Stomach smooth muscle (tissue), 2 donors: Measurements from ENCODE around the gene GPC3.
"Not testable (repeated sequence)": the region's sequence is repeated elsewhere in the genome, so short reads cannot be mapped to it uniquely, and the experiment has no call there.

Source experiments
- H3K27ac ChIP-seq: one replicate; pipeline ENCODE4 v1.7.0; 2013; ENCODE audit warnings: mild to moderate bottlenecking, low read length, inconsistent platforms
- H3K27me3 ChIP-seq, 2 donors: one replicate each; pipeline ENCODE4 v1.7.0; 2013; ENCODE audit warnings: low read length in 2 of 2; ENCODE audit not compliant: insufficient read depth in 2 of 2, control insufficient read depth in 1 of 2
- H3K36me3 ChIP-seq, 2 donors: one replicate each; pipeline ENCODE4 v1.7.0; 2013; ENCODE audit warnings: low read length in 2 of 2; ENCODE audit not compliant: control insufficient read depth in 2 of 2, insufficient read depth in 2 of 2
- H3K4me1 ChIP-seq: one replicate; pipeline ENCODE4 v1.7.0; 2013; ENCODE audit warnings: low read length; ENCODE audit not compliant: control insufficient read depth, insufficient read depth
- H3K4me3 ChIP-seq, 2 donors: one replicate each; pipeline ENCODE4 v1.7.0; 2013; ENCODE audit warnings: low read length in 2 of 2
- H3K9ac ChIP-seq, 2 donors: one replicate each; pipeline ENCODE4 v1.7.0; 2013; ENCODE audit warnings: low read length in 2 of 2, mild to moderate bottlenecking in 1 of 2
- H3K9me3 ChIP-seq, 2 donors: one replicate each; pipeline ENCODE4 v1.7.0; 2013; ENCODE audit warnings: low read length in 2 of 2; ENCODE audit not compliant: control insufficient read depth in 2 of 2
- donor health status: healthy.
- donor health status: Pancreatic carcinoma.

The GPC3 gene

GRCh38 chrX:133888984-133889383, 96.4 kb downstream of the GPC3 start:
- Histone ChIP-seq H3K9me3 (no peaks in the 10 kb centered on the region), H3K4me1 (no peaks in the 10 kb centered on the region), H3K9ac (no peak overlapping the region), H3K27me3 (peaks cover 0 to 2% of the 10 kb centered on the region in 2 donors), H3K27ac (no peak overlapping the region), H3K36me3 (no peaks in the 10 kb centered on the region), H3K4me3 (no peak overlapping the region)

- not testable (repeated sequence) for H3K4me3 ChIP-seq, H3K27me3 ChIP-seq, H3K9me3 ChIP-seq
Observed at GRCh38 chrX:133888084-133888483, 97.3 kb downstream of the GPC3 start.

GRCh38 chrX:133884430-133885394, 100.7 kb downstream of the GPC3 start:
- Histone ChIP-seq H3K36me3 (no peaks in the 10 kb centered on the region), H3K27ac (no peak overlapping the region)

More at GRCh38 chrX:133888084-133888483, 97.3 kb downstream of the GPC3 start:
- H3K27ac ChIP-seq, H3K4me1 ChIP-seq, H3K9ac ChIP-seq, H3K36me3 ChIP-seq: not testable (repeated sequence)

GRCh38 chrX:133881893-133882292, 103.5 kb downstream of the GPC3 start:
- H3K36me3 ChIP-seq, result no peaks in the 10 kb centered on the region
- H3K27me3 ChIP-seq, result no peaks in the 10 kb centered on the region
- H3K4me3 ChIP-seq, result no peak overlapping the region
- no peaks in the 10 kb centered on the region for H3K4me1 ChIP-seq
- no peak overlapping the region for H3K9ac ChIP-seq
- H3K9me3 ChIP-seq, result no peaks in the 10 kb centered on the region
- H3K27ac ChIP-seq, result no peak overlapping the region

More at GRCh38 chrX:133884430-133885394, 100.7 kb downstream of the GPC3 start:
- Histone ChIP-seq H3K9me3 (no peaks in the 10 kb centered on the region), H3K4me1 (no peaks in the 10 kb centered on the region), H3K9ac (no peak overlapping the region), H3K27me3 (no peaks in the 10 kb centered on the region), H3K4me3 (no peak overlapping the region)

- no peaks in the 10 kb centered on the region for H3K9me3 ChIP-seq
- no peak overlapping the region for H3K9ac ChIP-seq
- H3K4me3 ChIP-seq, result no peak overlapping the region
- H3K27me3 ChIP-seq, result no peaks in the 10 kb centered on the region
- no peaks in the 10 kb centered on the region for H3K4me1 ChIP-seq
- H3K36me3 ChIP-seq, result no peaks in the 10 kb centered on the region
- no peak overlapping the region for H3K27ac ChIP-seq
Observed at GRCh38 chrX:133881007-133881406, 104.4 kb downstream of the GPC3 start.

GRCh38 chrX:133880032-133880443, 105.4 kb downstream of the GPC3 start:
- Histone ChIP-seq H3K27me3 (no peaks in the 10 kb centered on the region), H3K9ac (no peak overlapping the region), H3K4me1 (no peaks in the 10 kb centered on the region), H3K4me3 (no peak overlapping the region), H3K9me3 (no peaks in the 10 kb centered on the region), H3K36me3 (no peaks in the 10 kb centered on the region), H3K27ac (no peak overlapping the region)

- H3K36me3 ChIP-seq, result no peaks in the 10 kb centered on the region
- no peak overlapping the region for H3K4me3 ChIP-seq
- H3K9me3 ChIP-seq, result no peaks in the 10 kb centered on the region
- no peaks in the 10 kb centered on the region for H3K4me1 ChIP-seq
- H3K9ac ChIP-seq, result no peak overlapping the region
- no peaks in the 10 kb centered on the region for H3K27me3 ChIP-seq
- H3K27ac ChIP-seq, result no peak overlapping the region
Observed at GRCh38 chrX:133878710-133879109, 106.7 kb downstream of the GPC3 start.

GRCh38 chrX:133876646-133877045, 108.7 kb downstream of the GPC3 start:
- Histone ChIP-seq H3K27ac (no peak overlapping the region), H3K4me3 (no peak overlapping the region), H3K27me3 (no peaks in the 10 kb centered on the region)

GRCh38 chrX:133869270-133869669, 116.1 kb downstream of the GPC3 start:
- H3K27ac ChIP-seq, result no peak overlapping the region
- no peaks in the 10 kb centered on the region for H3K4me1 ChIP-seq
- no peaks in the 10 kb centered on the region for H3K36me3 ChIP-seq
- H3K4me3 ChIP-seq, result no peak overlapping the region
- no peaks in the 10 kb centered on the region for H3K9me3 ChIP-seq
- H3K27me3 ChIP-seq, result no peaks in the 10 kb centered on the region
- no peak overlapping the region for H3K9ac ChIP-seq

More at GRCh38 chrX:133876646-133877045, 108.7 kb downstream of the GPC3 start:
- Histone ChIP-seq H3K36me3 (no peaks in the 10 kb centered on the region), H3K9me3 (no peaks in the 10 kb centered on the region), H3K9ac (no peak overlapping the region), H3K4me1 (no peaks in the 10 kb centered on the region)

GRCh38 chrX:133868682-133869081, 116.7 kb downstream of the GPC3 start:
- Histone ChIP-seq H3K9ac (no peak overlapping the region), H3K4me1 (no peaks in the 10 kb centered on the region), H3K9me3 (no peaks in the 10 kb centered on the region), H3K27ac (no peak overlapping the region), H3K4me3 (no peak overlapping the region), H3K27me3 (no peaks in the 10 kb centered on the region), H3K36me3 (no peaks in the 10 kb centered on the region)

- Histone ChIP-seq H3K4me3 (no peak overlapping the region), H3K9ac (no peak overlapping the region), H3K36me3 (no peaks in the 10 kb centered on the region), H3K27ac (no peak overlapping the region), H3K4me1 (no peaks in the 10 kb centered on the region), H3K27me3 (no peaks in the 10 kb centered on the region), H3K9me3 (no peaks in the 10 kb centered on the region)
Observed at GRCh38 chrX:133868250-133868649, 117.1 kb downstream of the GPC3 start.
